ENCODE measurements around the gene AKAP8L. TPM values are rescaled to one million over a fixed set of nuclear protein-coding genes. Genes with fewer than 3 reads are reported as not detected.
"Not testable (repeated sequence)": the region's sequence is repeated elsewhere in the genome, so short reads cannot be mapped to it uniquely, and the experiment has no call there.

The AKAP8L gene
- total RNA-seq, 1 experiment from 2014 or later, result 132 TPM

DNA sequence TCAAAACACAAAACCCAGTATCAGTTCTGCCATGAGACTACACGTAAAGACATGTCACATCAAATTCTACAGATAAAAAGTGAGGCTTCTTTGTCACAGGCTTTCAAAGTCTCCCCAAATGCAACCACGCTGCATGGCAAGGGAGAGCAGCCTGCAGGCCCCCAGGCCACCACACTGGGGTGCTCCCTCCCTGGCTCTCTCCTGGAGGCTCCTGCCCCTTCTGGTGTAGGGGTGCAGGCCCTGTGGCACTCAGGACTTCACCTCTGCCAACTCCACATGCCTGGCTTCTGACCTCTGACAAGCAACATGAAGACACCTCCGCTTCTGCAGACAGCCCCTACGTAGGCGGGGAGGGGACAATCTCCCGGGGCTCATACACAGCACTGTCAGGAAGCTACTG is 53.5 kb downstream of the AKAP8L start:
- TF ChIP-seq EZH2 (IDR thresholded peaks at IDR 0.05; ENCODE audit: borderline replicate concordance, low read depth, low read length, poor library complexity, severe bottlenecking), result no peak
- TF ChIP-seq, protein P1, sequence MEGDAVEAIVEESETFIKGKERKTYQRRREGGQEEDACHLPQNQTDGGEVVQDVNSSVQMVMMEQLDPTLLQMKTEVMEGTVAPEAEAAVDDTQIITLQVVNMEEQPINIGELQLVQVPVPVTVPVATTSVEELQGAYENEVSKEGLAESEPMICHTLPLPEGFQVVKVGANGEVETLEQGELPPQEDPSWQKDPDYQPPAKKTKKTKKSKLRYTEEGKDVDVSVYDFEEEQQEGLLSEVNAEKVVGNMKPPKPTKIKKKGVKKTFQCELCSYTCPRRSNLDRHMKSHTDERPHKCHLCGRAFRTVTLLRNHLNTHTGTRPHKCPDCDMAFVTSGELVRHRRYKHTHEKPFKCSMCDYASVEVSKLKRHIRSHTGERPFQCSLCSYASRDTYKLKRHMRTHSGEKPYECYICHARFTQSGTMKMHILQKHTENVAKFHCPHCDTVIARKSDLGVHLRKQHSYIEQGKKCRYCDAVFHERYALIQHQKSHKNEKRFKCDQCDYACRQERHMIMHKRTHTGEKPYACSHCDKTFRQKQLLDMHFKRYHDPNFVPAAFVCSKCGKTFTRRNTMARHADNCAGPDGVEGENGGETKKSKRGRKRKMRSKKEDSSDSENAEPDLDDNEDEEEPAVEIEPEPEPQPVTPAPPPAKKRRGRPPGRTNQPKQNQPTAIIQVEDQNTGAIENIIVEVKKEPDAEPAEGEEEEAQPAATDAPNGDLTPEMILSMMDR (conservative IDR thresholded peaks at IDR 0.05; ENCODE audit: low read depth, low read length), result no peak
- H3K27me3 ChIP-seq (replicated peaks; ENCODE audit: insufficient read depth, low read depth, low read length, poor library complexity), result no peaks in the 10 kb centered on the region
- peaks cover 61% of the 10 kb centered on the region for H3K36me3 ChIP-seq (ENCODE audit: insufficient read depth, low read length, poor library complexity, severe bottlenecking)
- no peak for DNase-seq (ENCODE audit: low spot score)
- H3K4me1 ChIP-seq (ENCODE audit: insufficient read depth, low read length, poor library complexity, severe bottlenecking), result no peaks in the 10 kb centered on the region
- H3K4me3 ChIP-seq (ENCODE audit: low read depth, low read length, poor library complexity, severe bottlenecking), result no peak overlapping the region
- no TSS peak for BruUV-seq (replicated peaks)
- no peak overlapping the region for H3K27ac ChIP-seq (ENCODE audit: low read depth, low read length, poor library complexity, severe bottlenecking)
- ChIA-PET CTCF (interaction anchor here (0.5 kb wide), 1 partner anchor 67 kb away, joined by 7 read pairs; no protein-coding TSS in a partner anchor), POLR2A (ENCODE audit: low non-redundant PET) (no interaction called here)
- H3K9me3 ChIP-seq (ENCODE audit: low read depth, low read length, poor library complexity, severe bottlenecking), result no peaks in the 10 kb centered on the region
- intact Hi-C loops (cut with micrococcal nuclease; ENCODE audit: unreplicated experiment), result no loop called here

GRCh38 chr19:15363791-15364190 is 55.0 kb downstream of the AKAP8L start:
- H3K4me1 ChIP-seq (ENCODE audit: insufficient read depth, low read length, poor library complexity, severe bottlenecking); BruUV-seq (replicated peaks); H3K4me3 ChIP-seq (ENCODE audit: low read depth, low read length, poor library complexity, severe bottlenecking); H3K9me3 ChIP-seq (ENCODE audit: low read depth, low read length, poor library complexity, severe bottlenecking); H3K27me3 ChIP-seq (replicated peaks; ENCODE audit: insufficient read depth, low read depth, low read length, poor library complexity); intact Hi-C loops (cut with micrococcal nuclease; ENCODE audit: unreplicated experiment); POLR2A ChIA-PET (ENCODE audit: low non-redundant PET); DNase-seq (ENCODE audit: low spot score); CTCF ChIA-PET; H3K27ac ChIP-seq (ENCODE audit: low read depth, low read length, poor library complexity, severe bottlenecking): not testable (repeated sequence)
- peaks cover 62% of the 10 kb centered on the region for H3K36me3 ChIP-seq (ENCODE audit: insufficient read depth, low read length, poor library complexity, severe bottlenecking)

GRCh38 chr19:15363048-15363447 is 55.7 kb downstream of the AKAP8L start:
- H3K4me1 ChIP-seq (ENCODE audit: insufficient read depth, low read length, poor library complexity, severe bottlenecking); CTCF ChIA-PET; intact Hi-C loops (cut with micrococcal nuclease; ENCODE audit: unreplicated experiment); H3K4me3 ChIP-seq (ENCODE audit: low read depth, low read length, poor library complexity, severe bottlenecking); DNase-seq (ENCODE audit: low spot score); POLR2A ChIA-PET (ENCODE audit: low non-redundant PET); H3K27ac ChIP-seq (ENCODE audit: low read depth, low read length, poor library complexity, severe bottlenecking); BruUV-seq (replicated peaks); H3K27me3 ChIP-seq (replicated peaks; ENCODE audit: insufficient read depth, low read depth, low read length, poor library complexity); H3K9me3 ChIP-seq (ENCODE audit: low read depth, low read length, poor library complexity, severe bottlenecking): not testable (repeated sequence)
- peaks cover 63% of the 10 kb centered on the region for H3K36me3 ChIP-seq (ENCODE audit: insufficient read depth, low read length, poor library complexity, severe bottlenecking)

DNA sequence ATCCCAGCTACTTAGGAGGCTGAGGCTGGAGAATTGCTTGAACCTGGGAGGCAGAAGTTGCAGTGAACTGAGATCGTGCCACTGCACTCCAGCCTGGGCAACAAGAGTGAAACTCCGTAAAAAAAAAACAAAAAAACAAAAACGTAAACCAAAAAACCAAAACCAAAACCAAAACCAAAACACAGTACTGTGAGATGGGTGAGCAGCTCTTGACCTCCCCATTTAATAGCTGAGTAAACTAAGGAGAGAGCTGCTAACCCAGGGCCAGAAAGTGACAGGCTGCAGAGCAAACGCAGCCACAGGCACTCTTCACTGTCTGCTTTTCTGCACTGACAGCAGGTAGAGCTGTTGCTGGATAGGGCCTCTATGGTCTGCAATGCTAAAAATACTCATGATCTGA is 58.8 kb downstream of the AKAP8L start:
- intact Hi-C loops (cut with micrococcal nuclease; ENCODE audit: unreplicated experiment); BruUV-seq (replicated peaks); H3K9me3 ChIP-seq (ENCODE audit: low read depth, low read length, poor library complexity, severe bottlenecking); DNase-seq (ENCODE audit: low spot score); H3K4me1 ChIP-seq (ENCODE audit: insufficient read depth, low read length, poor library complexity, severe bottlenecking); POLR2A ChIA-PET (ENCODE audit: low non-redundant PET); CTCF ChIA-PET; H3K27ac ChIP-seq (ENCODE audit: low read depth, low read length, poor library complexity, severe bottlenecking); H3K4me3 ChIP-seq (ENCODE audit: low read depth, low read length, poor library complexity, severe bottlenecking); H3K27me3 ChIP-seq (replicated peaks; ENCODE audit: insufficient read depth, low read depth, low read length, poor library complexity): not testable (repeated sequence)
- peaks cover 60% of the 10 kb centered on the region for H3K36me3 ChIP-seq (ENCODE audit: insufficient read depth, low read length, poor library complexity, severe bottlenecking)

GRCh38 chr19:15358918-15359317 is 59.9 kb downstream of the AKAP8L start:
- Histone ChIP-seq H3K4me1 (ENCODE audit: insufficient read depth, low read length, poor library complexity, severe bottlenecking) (no peaks in the 10 kb centered on the region), H3K4me3 (ENCODE audit: low read depth, low read length, poor library complexity, severe bottlenecking) (no peak overlapping the region), H3K27ac (ENCODE audit: low read depth, low read length, poor library complexity, severe bottlenecking) (no peak overlapping the region), H3K9me3 (ENCODE audit: low read depth, low read length, poor library complexity, severe bottlenecking) (no peaks in the 10 kb centered on the region), H3K36me3 (ENCODE audit: insufficient read depth, low read length, poor library complexity, severe bottlenecking) (peaks cover 66% of the 10 kb centered on the region), H3K27me3 (replicated peaks; ENCODE audit: insufficient read depth, low read depth, low read length, poor library complexity) (no peaks in the 10 kb centered on the region)
- DNase-seq (ENCODE audit: low spot score), result no peak
- POLR2A ChIA-PET (ENCODE audit: low non-redundant PET), result no interaction called here
- no TSS peak for BruUV-seq (replicated peaks)
- TF ChIP-seq EZH2 (IDR thresholded peaks at IDR 0.05; ENCODE audit: borderline replicate concordance, low read depth, low read length, poor library complexity, severe bottlenecking), result no peak
- TF ChIP-seq, protein P1 (conservative IDR thresholded peaks at IDR 0.05; ENCODE audit: low read depth, low read length), result no peak
- CTCF ChIA-PET, result no interaction called here
- intact Hi-C loops (cut with micrococcal nuclease; ENCODE audit: unreplicated experiment), result no loop called here
